HG02571 (cell line): Measurements from ENCODE around the gene SCGB1A1.

Source experiments
- ATAC-seq: cut with Tn5 transposase; IDR thresholded peaks from one replicate; pipeline ENCODE4 v1.9.1; 2021; ENCODE audit warnings: mild to moderate bottlenecking, moderate library complexity; ENCODE audit not compliant: unreplicated experiment

Gene SCGB1A1

DNA sequence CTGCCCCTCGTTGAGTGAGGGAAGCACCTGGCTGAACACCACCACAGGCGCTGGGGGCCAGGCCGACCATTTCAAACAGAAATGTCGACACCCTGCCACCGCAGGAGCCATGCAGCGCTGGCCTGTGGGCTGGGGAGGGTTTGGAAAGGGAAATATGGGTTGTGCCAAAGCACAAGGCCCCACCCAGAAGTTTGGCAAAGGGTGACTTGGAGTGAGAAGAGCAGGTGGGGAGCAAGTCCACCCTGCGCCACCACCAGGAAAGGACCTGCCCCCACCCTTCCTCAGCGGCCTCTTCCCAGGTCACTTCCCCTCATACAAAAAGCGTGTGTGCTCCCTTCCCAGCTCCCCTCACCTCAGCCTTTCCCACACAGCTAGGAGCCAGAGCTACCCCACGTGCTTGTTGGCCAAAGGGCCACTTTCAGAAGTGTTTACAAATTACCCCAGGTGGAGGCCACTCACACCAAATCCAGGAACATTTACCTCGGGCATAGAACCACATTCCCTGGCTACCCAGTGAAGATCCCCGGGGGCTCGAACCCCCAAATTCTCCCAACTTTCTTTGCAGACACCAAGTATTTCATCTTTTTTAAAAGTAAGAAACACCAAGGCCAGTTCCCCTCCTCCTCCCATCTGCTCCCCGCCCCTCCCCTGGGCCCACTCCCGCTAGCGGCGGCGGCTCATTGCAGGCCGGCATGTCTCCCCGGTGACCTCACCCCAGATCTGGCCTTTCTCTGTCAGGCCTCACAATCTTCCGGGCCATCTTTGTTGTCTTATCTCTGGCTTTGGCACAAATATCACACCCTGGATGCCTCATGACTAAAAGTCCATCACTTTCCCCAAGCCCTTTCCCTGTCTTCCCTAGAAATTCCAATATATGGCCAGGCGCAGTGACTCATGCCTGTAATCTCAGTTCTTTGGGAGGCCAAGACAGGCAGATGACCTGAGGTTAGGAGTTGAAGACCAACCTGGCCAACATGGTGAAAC lies 20.5 kb upstream of the SCGB1A1 start:
- no peak for ATAC-seq

DNA sequence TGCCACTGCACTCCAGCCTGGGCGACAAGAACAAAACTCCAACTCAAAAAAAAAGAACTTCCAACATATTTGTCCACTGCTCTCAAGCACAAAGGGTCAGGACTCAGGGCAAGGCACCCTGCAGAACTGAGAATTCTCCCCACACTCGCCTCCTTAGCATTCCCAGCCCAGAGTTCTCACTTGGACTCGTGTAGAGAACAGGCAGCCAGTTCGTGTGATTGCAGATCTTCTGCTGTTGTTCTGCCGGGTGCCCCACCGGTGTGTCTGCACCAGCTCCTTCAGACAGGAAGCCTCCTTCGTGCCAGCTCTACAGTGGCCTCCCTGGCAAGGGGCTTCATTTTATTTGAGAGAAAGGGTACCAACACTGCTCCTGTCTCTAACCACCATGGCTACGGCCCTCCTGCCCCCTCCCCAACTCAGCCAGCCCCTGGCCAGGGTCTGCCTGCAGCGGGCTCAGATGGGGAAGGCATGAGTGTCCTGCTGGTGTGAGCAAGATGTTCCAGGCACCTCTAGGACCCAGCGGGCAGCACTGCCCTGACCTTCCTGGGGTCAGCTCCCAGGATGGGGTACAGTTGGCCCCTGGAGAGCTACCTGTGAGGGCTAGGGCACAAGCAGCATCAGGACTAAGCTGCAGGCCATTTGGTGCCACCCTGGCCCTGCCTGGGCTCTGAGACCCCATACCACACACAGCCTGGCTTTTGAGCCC lies 19.5 kb upstream of the SCGB1A1 start:
- ATAC-seq: no peak

DNA sequence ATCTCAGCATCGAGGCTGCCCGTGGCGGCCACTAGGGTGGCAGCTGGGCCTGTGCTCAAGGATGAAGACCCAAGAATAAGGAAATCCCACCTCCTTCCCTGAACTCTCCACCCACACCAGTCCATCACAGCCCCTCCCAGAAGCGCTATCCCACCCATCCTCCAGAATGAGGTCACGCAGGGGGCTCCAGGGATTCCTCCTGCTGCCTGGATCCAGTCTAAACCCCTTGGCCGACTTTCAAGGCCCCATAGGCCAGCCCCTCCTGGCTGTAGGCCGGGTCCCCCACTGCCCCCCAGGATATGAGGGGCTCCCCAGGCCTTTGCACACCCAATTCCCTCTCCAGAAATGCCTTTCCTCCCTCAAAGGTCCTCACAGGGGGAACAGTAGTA lies 19.0 kb upstream of the SCGB1A1 start:
- ATAC-seq: no peak

DNA sequence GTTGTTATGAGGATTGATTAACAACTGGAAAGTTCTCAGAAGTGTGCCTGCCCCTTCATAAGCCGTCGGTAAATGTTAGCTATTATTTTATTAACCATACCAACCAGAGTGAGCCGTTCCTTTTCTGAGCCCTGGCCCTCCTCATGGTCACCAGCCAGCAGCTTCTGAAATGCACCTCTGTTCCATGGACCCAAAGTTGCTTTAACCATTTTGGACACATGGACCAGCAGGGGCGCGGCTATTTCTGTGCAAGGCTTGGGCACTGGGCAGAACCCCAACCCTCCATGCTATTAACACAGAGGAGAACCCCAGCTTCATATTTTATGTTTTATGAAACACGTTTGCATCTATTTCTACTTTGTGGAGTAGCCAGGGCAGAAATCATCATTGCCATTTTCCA lies 18.6 kb upstream of the SCGB1A1 start:
- no peak for ATAC-seq

DNA sequence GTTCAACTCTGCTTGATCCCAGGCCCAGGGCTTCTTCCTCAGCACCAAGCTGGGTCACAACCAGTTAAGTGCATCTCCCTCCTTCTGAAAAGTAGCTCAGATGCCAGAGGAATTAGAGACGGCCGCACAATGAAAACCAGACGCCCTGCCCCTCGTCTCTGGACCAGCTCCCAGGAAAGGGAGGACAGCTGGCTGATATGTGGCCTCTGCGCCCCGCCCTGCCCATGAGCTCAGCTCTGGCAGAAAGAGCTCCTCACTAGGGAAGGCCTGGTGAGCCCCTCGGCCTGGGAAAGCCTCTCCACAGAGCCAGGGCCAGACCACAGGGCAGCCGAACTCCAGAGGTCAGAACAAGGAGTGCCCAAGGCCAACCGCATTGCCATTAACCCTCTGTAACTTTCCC lies 18.1 kb upstream of the SCGB1A1 start:
- no peak for ATAC-seq

DNA sequence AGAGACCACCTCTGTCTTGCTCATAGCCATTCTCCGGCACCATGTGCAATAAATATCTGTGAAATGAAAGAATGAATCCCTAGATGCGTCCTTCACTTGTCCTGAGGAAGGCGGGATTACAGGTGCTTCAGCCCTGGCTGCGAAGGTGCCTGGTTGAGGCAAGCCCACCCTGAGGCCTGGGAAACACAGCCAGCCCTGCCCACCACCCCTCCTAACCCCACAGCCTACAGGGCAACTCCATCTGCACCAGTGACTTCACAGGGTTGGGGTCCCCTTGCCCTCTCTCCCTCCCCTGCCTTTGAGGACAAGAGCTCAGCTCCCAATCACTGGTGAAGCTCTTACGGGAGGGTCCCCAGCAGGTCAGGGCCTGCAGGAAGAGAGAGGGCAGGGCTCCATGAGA lies 17.5 kb upstream of the SCGB1A1 start:
- ATAC-seq: no peak

DNA sequence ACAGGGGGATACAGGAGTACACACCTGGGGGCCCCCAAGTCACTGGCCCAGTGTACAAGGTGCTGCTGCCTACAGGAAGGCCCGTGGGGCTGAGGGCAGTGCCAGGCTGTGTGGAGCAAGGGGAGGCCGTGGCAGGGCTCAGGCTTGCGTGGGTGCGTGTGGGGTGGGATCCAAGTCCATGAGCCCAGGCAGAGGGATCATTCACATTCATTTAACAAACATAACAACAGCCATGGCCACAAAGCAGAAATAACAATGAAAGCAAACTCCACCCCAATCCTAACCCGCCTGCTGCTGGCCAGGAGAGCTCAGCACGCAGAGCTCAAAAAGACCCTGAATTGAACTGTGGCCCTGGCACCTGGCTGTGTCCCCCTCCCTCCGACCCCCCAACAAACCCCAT lies 17.0 kb upstream of the SCGB1A1 start:
- no peak for ATAC-seq

DNA sequence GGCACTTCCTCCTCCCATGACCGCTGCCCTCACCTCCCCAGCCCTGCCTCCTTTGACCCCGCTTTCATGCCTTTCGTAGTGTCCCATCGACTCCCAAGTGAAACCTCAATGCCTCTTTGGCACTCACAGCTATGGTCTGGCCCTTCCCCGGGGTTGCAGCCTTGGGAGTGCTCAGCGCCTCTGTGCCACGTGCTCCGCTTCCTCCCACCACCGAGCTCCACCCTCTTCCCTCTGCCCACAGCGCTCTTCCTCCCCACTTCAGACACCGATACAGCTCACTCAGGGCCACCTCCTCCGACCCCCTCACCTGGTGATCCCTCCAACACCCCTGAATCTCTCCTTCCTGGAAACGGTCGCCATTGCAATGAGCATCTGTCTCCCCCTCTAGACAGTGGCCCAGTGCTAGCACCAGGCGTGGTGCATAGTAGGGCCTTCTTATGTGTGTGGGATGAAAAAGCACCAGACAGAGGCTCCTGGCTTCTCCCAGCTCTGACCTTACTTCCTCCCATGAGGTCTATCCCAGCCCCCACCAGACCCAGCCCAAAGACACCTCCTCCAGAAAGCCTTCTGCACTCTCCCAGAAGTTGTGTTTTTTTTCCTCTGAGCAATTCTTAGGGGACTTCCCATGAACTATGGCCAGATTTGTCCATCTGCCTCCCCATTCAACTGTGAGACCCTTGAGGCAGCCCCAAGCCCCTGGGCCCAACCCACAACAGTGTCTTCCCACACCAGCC lies 16.4 kb upstream of the SCGB1A1 start:
- ATAC-seq: no peak

DNA sequence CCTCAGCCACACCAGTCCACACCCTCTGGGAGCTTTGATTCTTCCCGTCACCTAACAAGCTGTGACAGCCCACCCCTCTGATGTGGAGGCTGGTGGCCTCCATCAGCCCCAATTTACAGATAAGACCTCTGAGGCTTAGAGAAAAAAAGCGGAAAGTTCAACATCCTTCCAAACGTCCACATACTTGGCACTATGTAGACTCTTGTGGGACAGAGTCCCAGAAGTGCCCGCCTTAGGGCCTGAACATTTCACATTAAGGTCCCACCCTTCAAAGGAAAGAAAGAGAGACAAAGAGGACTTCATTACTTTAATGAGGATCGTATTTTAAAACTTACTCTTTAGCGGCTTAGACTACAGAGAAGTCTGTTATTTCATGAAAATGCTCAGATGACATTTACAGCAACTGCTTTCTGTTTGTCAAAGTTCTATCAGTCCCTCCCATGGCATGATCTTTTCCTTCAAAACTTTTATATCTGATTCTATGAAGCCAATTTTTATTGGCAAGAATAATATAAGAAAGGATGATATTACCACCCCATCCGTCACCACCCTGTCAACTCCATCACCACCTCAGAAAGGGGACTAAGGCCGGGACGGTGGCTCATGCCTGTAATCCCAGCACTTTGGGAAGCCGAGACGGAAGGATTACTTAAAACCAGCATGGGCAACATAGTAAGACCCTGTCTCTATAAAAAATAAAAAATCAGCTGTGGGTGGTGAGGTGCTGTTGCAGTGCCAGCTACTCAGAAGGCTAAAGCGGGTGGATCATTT lies 15.7 kb upstream of the SCGB1A1 start:
- no peak for ATAC-seq

DNA sequence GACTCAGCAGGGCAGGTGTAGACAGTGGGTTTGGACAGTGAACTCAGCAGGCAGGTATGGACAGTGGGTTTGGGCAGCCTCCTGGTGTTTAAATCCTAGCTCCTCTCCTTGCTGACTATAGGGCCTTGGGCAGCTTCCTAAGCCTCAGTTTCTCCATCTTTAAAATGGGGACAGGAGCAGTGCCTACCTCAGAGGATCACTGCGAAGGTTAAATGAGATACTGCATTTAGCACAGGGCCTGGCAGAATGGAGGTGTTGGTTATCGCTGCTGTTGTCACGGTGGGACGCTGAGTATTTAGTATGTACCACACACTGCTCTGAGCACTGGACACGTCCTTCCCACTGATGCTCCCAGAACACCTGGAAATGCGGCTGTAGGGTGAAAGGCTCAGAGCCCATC lies 14.4 kb upstream of the SCGB1A1 start:
- ATAC-seq: no peak

DNA sequence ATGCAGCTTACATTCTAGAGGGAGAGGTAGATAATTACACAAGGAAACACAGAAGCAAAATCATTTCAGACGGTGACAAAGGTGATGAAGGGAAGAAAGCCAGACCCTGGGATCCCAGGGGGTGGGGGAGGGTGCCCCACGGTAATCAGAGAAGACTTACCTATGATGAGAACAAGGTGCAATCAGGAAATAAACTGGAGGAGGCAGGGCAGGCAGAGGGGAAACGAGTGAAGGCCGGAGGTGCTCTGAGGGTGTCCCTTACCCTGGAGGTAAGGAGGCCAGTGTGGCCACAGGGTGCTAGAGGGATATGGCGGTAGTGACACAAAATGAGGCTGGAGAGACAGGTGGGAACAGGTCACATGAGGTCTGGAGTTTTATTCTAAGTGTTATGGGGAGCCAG lies 13.9 kb upstream of the SCGB1A1 start:
- no peak for ATAC-seq

DNA sequence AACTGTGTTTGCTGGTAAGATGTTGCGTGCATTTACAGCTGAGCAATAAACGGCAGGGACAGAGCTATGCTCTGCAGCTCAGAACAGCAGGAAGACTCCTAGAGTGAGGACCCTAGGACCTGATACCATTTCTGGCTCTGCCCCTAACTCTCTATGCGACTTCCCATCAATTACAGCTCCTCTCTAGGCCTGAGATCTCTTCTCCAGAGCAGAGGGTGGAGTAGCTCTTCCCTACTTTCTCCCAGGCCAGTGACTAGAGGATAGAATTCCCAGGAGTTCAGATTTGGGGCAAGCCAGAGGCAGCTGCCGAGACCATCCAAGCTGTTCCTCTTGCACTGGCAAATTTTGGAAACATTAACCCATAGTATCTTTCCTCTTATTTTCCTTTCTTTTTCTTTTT lies 12.8 kb upstream of the SCGB1A1 start:
- no peak for ATAC-seq

DNA sequence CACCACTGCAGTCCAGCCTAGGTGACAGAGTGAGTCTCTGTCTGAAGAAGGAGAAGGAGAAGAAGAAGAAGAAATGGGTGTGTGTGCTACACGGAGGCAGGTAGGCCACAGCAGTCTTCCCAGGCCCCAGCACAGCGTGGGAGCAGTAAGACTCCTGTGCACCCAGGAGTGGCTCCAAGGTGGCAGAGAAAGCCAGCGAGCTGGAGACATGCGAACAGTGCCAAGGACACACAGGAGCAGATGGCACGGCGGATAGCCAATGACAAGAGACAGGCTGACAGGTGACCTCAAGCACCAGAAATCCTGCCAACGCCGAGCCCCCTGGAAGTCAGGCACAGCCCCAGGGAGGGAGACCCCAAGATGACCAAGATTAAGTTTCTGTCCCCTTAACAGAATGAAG lies 9.0 kb upstream of the SCGB1A1 start:
- no peak for ATAC-seq

DNA sequence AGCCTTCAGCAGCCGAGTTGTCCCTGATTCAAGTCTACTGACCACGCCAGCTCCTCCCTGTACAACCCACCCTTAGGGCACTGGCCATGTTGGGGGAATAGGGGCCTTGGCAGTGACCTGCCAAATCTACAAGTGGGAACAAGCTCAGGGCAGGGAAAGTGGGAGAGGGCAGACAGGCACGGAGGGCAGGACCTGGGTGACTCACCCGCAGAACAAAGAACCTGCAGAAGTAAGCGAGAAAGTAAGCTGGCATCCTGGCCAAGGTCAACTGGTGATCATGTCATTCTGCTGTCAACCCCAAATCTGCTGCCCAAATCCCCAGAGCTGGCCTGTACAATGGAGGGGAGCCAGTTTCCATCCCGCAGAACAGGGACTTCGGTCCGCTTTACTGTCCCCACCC lies 7.9 kb upstream of the SCGB1A1 start:
- no peak for ATAC-seq

DNA sequence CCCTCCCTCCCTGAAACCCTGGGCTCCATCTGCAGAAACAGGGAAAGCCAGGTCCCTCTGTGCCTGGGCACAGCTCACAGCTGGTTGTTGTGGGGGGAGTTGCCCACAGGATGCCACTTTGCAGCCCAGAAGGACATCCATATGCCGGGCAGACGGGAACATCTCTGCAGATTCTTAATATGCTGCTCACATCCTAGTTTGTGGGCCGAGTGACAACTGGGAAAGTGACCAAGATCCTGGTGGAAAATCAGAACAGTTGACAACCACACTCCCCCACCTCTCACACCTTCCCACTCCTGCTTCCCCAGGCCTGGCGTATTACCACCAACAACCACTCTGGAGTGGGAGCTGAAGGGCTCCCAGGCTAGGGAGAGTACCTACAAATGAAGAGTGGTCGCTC lies 7.3 kb upstream of the SCGB1A1 start:
- no peak for ATAC-seq

DNA sequence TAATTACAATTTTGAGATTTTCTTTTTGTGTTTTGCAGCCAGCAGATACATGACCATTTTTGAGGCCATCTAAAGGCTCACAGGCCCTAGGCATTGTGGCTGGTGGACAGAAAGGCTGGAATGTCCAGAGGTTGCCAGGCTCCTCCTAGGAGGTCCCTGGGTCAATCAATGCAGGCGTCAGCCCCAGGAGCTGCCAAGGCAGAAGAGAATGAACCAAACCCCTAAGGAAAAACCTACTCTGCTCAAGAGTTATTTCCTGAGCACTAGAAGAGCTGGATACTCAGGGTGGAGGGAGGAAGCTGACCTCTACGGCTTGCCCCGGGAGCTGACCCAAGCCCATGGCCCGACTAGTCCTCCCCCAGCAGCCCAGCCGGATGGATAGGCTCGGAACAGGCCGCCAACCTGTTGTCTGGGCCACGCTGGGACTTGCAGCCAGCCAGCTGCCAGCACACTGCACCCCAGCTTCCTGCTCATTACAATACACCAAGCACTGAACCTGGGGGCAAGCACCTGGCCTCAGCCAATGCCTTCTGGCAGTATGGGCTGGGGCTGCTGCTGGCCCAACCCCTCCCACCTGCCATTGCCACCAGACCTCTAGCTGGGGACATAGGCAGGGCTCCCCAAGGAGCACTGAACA lies 5.7 kb upstream of the SCGB1A1 start:
- no peak for ATAC-seq

DNA sequence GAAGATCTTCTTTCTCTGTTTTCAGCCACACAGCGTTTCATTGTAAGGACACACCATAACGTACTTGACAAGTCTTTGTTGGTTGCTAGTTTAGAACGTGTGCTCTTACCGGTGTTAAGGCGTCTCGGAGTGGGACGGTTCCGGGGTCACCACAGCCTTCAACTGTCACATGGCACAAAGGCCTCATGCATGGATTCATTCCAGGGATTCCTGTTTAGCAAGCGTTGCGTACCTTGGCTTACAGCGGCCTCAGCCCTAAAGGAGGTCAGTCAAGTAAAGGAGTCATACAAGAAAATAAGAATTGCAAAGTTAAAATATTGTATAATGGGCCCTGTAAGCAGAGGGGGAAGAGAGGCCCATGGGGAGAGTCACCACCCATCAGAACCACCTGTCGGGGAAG lies 2.2 kb upstream of the SCGB1A1 start:
- no peak for ATAC-seq

DNA sequence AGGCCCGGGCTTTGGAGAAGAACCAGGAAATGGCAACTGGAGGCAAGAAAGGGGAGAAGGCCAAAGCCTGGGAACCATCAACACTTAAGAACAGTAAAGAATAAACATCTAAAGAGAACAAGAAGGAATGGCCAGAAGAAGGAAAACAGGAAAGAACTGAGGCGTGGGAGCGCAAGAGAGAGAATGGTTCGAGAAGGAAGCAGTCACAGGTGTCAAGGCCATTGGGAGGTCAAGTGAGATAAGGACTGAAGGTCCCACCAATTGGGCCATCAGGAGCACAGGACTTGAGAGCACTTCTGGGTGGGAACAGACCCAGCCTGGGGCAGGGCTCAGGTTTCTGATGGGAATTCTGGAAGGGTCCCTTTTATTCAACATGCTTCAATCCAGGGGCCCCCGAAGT lies 697 bp upstream of the SCGB1A1 start:
- no peak for ATAC-seq

DNA sequence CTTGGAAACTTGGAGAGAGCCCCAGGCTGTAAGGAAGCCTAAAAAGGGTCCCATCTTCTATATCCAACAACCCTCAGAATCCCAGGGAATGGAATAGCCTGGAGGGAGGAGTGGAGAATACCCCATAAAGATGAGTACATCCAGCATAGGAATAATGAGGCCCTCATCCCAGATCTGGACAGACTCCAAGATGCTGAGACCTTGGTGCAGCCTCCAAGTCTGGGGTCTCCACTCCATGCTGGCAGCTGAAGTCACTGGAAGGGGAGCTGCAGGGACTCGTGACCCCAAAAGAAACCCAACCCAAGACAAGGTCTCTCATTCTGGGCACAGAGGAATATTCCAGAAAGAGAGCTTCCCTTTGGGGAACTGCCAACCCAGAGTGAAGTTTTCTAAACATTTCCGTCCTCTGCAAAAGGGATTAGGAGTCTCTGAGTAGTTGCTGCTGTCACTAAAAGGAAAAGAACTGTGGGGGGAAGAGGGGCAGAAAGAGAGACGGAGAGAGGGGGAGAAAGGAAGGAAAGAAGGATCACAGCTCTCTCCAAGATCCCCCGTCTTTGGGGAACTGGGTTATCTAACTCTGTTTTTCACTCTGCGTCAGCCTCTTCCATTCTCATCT lies 589 bp downstream of the SCGB1A1 start:
- ATAC-seq: no peak

DNA sequence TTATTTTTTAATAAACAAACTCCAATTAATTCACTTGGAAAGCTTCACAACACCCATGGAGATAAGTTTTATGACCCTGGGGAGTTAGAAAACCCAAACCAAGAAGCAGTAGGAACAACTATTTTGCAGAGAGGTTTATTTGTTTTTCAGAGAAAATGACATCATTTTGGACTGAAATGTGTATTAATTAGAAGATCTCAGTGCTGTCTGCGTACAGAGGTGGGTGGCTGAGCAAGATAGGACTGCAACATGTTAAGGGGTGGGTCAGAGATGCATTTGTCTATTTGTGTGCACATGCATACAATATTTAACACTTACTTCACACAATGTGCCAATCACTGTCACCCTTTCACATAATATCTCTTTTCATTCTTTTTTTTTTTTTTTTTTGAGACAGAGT lies 1.1 kb downstream of the SCGB1A1 start:
- ATAC-seq: no peak
